Epithelial cell of esophagus (primary cell): ENCODE data around the gene FUT3.
"Not testable (repeated sequence)": the region's sequence is repeated elsewhere in the genome, so short reads cannot be mapped to it uniquely, and the experiment has no call there.

Source experiments
- DNase-seq: peaks from one replicate; pipeline ENCODE4 v3.0.0; 2010; ENCODE audit warnings: low read depth
- H3K4me3 ChIP-seq: 2 replicates; pipeline ENCODE4 v1.5.1; 2011; ENCODE audit warnings: mild to moderate bottlenecking, low read length, control low read depth
- TF ChIP-seq, protein P1 (sequence below): IDR thresholded peaks from 2 replicates; pipeline ENCODE4 v1.5.1; 2011; ENCODE audit warnings: low read depth, mild to moderate bottlenecking, low read length, control low read depth, inconsistent platforms; ENCODE audit not compliant: insufficient read depth; ENCODE audit errors: missing control alignments

Gene FUT3

DNA sequence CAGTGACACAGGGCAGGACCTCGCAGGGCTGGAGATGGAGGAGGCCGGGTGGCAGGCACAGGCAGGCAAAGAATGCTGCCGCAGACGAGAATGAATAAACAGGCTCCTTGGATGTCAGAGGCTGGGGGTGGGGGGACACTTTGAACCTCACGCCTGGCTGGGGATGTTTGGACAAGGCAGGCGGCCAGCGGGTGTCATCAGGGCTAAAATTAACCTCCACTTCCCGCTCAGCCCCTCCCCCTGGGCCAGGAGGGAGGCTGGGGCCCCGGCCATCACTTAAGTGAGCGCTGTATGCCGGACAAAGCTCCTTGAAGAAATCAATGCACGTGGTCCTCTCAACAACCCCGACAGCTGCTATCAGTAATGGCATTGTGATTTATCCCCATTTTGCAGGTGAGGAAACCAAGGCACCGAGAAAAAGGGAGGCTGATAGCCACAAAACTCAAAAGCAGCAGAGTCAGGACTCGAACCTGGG lies 29.4 kb upstream of the FUT3 start:
- H3K4me3 ChIP-seq = no peak overlapping the region
- peak; percentile 57 for DNase-seq
- TF ChIP-seq, protein P1, sequence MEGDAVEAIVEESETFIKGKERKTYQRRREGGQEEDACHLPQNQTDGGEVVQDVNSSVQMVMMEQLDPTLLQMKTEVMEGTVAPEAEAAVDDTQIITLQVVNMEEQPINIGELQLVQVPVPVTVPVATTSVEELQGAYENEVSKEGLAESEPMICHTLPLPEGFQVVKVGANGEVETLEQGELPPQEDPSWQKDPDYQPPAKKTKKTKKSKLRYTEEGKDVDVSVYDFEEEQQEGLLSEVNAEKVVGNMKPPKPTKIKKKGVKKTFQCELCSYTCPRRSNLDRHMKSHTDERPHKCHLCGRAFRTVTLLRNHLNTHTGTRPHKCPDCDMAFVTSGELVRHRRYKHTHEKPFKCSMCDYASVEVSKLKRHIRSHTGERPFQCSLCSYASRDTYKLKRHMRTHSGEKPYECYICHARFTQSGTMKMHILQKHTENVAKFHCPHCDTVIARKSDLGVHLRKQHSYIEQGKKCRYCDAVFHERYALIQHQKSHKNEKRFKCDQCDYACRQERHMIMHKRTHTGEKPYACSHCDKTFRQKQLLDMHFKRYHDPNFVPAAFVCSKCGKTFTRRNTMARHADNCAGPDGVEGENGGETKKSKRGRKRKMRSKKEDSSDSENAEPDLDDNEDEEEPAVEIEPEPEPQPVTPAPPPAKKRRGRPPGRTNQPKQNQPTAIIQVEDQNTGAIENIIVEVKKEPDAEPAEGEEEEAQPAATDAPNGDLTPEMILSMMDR = no peak

DNA sequence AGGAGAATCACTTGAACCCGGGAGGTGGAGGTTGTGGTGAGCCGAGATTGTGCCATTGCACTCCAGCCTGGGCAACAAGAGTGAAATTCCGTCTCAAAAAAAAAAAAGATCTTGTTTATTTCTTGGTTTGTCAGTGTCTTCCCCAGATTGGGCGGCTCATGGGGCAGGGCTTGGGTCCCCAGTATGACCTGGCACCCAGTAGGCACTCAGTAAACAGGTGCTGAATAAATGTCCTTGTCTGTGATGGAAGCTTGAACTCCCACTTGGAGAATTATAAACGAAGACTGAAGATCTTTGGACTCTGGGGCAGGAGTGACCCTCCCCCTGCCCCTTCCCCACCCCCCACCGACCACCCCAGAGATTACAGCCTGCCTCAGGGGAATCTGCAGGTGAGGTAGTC lies 28.9 kb upstream of the FUT3 start:
- H3K4me3 ChIP-seq = no peak overlapping the region
- TF ChIP-seq, protein P1 = no peak
- DNase-seq = no peak

DNA sequence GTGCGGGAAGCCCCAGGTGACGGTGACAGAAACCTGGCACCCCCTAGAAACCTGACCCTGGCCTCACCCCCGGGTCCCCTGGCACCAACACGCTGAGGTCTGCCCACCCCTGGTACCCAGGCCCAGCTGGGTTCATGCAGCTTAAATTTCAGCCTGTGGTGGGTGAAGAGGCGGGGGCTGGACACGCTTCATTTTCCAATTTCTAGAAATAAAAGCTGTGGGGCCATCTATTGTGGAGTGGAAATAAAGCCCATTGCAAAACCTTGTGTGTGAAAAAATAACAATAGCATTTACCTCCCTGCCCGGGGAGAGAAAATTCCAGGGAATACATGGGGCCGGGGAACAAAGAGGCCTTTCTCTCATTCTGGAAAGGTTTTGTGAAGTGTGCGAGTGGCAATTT lies 26.6 kb upstream of the FUT3 start:
- no peak for DNase-seq
- H3K4me3 ChIP-seq = no peak overlapping the region
- TF ChIP-seq, protein P1 = no peak

DNA sequence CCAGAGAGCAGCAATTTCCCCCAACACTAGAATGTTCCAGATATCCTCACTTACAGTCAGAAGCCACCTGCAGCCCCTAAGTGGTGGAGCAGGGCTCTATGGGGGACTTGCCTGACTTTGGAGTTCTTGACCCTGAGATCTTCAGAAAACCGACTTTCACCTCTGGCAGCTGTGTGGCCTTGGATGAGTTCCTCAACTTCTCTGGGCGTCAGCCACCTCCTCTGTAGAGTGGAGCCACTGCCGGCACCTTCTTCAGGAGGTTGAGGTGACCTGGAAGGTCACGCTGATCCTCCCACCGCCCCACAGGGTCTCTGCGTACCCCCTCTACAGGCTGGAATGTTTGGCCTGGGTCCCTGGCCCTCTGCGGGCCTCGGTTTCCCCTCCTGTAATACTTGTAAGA lies 26.2 kb upstream of the FUT3 start:
- no peak for DNase-seq
- TF ChIP-seq, protein P1 = no peak
- no peak overlapping the region for H3K4me3 ChIP-seq

DNA sequence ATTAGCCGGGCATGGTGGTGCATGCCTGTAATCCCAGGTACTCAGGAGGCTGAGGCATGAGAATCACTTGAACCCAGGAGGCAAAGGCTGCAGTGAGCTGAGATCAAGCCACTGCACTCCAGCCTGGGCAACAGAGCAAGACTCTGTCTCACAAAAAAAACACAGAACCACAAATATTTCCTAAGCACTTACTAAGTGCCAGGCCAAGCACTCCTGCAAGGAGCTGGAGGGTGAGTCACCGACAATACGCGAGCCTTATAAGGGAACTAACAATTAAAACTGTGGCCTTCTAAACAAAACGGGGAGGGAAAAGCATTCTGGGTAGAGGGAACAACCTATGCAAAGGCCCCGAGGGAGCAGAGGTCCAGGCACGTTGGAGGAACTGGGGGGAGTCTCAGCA lies 23.2 kb upstream of the FUT3 start:
- peak; percentile 67 for DNase-seq
- H3K4me3 ChIP-seq = not testable (repeated sequence)

DNA sequence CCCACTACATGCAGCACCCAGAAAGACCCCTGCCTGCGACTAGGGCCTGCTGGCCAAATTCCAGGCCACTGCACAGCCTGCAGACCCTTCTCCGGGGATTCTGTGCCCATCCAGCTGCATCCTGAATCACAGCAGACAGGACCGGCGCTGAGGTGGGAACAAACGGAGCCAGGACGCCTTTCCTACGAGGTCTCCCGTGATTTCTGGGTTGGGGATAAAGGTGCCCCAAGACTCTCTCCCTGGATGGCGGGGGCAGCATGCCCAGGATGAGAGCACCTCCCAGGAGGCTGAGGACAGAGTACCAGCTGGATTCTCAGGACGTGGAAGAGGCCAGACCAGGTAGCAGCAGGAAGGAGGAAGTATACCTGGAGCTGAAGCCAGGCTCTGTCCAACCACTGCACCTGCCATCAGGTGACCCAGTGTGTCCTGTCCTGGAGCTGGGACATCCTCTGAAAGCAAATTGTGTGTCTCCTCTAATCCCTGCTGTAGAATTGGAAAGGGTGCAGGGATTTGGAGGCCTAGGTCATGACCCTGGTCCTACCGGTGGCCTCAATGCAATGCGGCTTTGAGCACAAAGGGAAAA lies 22.5 kb upstream of the FUT3 start:
- no peak for DNase-seq
- H3K4me3 ChIP-seq = no peak overlapping the region
- TF ChIP-seq, protein P1 = no peak

DNA sequence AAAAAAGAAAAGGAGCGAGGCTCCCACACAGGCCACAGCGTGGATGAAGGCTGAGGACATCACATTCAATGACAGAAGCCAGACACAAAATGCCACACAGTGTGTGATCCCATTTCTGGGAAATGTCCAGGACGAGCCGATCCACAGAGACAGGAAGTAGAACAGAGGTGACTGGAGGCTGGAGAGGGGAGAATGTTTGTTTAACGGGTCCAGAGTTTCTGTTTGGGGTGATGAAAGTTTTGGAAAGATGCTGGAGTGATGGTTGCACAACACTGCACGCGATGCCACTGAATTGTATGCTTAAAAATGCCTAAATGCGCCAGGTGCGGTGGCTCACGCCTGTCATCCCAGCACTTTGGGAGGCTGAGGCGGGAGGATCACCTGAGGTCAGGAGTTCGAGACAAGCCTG lies 19.7 kb upstream of the FUT3 start:
- H3K4me3 ChIP-seq = no peak overlapping the region
- DNase-seq = no peak
- TF ChIP-seq, protein P1 = no peak
